ENCODE results near the gene SORCS3. TPM values are rescaled to one million over a fixed set of nuclear protein-coding genes. Genes with fewer than 3 reads are reported as not detected.

SORCS3 gene
- total RNA-seq, 1 donor from 2014 or later = 0.19 TPM

GRCh38 chr10:104881740-104882139, 240.7 kb downstream of the SORCS3 start:
- DNase-seq (no peak), ATAC-seq (ENCODE audit: poor library complexity) (no peak)
- intact Hi-C loops (cut with DNase I) = no loop called here

DNA sequence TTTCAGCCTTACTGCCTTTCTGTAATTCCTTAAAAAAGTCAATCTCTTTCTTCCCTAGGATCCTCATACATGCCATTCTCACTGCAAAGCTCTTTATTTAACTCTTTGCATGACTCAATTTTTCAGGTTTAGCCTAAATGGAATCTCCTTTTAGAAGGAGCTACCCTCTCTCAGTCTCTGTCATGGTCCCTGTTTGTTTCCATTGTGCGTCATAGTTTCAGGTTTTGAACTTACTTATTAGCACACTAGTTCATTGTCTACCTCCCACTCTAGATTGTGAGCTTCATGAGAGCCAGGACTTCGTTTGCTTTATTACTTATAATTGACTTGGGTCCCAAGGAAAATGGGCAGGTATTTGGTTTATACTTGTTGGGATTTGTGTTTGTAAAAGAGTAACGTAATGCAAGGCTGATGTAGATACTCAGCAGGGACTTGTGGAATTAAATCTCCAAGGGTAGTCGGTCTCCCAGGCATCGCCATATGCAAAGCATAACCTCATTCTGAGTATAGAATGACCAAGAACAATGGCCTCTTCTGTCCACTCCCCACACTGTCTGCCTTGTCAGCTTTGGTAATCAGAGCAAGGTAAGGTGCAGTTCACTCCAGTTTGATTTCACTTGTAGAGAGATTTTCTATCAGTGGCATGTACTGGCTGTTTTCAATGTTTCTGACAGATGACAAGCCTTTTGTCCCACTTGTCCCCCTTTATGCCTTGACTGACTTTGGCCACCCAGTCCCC, 252.0 kb downstream of the SORCS3 start:
- intact Hi-C loops (cut with DNase I) = no loop called here
- ATAC-seq (ENCODE audit: poor library complexity) = no peak
- DNase-seq = no peak

DNA sequence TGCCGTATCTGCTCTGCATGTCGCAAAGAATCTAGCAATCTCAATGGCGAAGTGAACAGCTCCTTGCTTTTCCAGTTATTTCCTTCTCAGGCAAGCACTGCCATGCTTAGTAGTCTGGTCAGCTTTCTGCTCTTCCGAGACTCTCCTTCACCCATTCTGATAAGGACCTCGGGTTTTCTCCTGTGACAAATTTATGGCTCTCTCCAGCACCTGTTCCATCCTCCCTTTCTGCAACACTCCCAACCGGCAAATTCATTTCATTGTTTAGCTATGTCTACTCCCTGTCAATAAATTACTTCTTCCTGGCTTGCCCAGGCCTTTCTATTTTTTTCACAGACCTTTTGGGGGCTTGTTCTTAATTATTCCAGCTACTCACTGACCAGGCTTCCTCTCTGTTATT, 252.6 kb downstream of the SORCS3 start:
- intact Hi-C loops (cut with DNase I) = no loop called here
- no peak for DNase-seq

DNA sequence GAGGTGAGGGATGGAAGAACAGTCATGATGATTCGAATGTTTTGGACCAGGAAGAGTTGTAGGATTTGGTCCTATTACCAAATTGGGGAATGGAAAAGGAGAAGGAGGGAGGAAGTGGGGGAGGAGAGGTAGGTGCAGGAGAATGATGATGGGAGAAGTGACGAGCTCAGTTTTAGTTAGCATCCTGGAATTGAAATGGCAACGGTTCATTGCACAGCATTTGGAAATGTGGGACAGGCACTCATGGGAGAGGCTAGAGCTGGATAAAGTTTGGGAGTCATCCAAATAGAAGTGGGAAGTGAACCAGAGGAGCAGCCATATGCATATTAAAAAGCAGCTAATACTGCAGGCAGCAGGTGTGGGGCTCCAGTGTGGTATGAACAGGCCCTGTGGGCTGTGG, 253.6 kb downstream of the SORCS3 start:
- ATAC-seq (ENCODE audit: poor library complexity) (no peak), DNase-seq (no peak)
- intact Hi-C loops (cut with DNase I) = no loop called here

More for the DNA sequence above, 252.6 kb downstream of the SORCS3 start:
- ATAC-seq (ENCODE audit: poor library complexity) = no peak

- DNase-seq (no peak), ATAC-seq (ENCODE audit: poor library complexity) (no peak)
- intact Hi-C loops (cut with DNase I) = no loop called here
Measured at GRCh38 chr10:104895541-104895940, 254.5 kb downstream of the SORCS3 start.

- no peak for DNase-seq
- ATAC-seq (ENCODE audit: poor library complexity) = no peak
Measured at GRCh38 chr10:104895981-104896380, 254.9 kb downstream of the SORCS3 start.

DNA sequence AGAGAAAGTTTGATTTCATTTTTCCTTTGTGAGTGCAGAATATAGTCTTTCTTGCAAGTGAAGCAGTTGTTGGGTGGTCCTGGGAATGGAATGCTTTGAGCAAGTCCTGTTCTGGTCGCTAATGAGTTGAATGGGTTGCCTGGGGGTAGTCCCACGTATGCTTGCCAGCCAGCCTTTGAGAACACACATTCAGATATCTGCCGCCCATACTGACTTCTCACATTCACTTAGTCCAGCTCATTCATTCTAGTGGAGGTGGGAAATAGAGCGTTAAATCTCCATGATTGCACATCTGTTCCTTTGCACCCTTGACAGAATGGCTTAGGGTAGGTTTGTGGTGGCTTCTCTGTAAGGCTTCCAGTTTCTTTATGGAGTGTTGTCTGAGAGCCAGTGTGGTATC, 256.6 kb downstream of the SORCS3 start:
- intact Hi-C loops (cut with DNase I) = no loop called here
- DNase-seq (no peak), ATAC-seq (ENCODE audit: poor library complexity) (no peak)

More at GRCh38 chr10:104895981-104896380, 254.9 kb downstream of the SORCS3 start:
- intact Hi-C loops (cut with DNase I) = no loop called here

DNA sequence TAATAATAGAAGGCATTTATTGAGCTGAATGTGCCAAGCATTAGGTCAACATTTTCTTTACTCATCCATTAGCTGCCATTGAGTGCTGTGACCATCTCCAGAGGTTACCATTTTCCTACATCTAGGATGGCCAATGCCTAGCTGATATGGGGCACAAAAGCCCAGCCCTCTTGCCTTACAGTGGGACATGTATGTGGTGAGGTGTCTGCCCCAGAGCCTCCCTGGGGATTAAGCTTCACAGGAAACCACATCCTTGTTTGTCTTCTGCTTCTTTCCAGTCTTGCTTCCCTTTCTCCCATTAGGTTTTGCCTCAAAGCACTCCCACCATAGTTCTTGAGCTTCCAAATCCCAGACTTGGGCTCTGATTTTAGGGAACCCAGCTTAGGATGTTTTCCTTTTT, 258.7 kb downstream of the SORCS3 start:
- no peak for DNase-seq
- ATAC-seq (ENCODE audit: poor library complexity) = no peak
- intact Hi-C loops (cut with DNase I) = no loop called here

- intact Hi-C loops (cut with DNase I) = no loop called here
- DNase-seq (no peak), ATAC-seq (ENCODE audit: poor library complexity) (no peak)
Measured at GRCh38 chr10:104903433-104903832, 262.3 kb downstream of the SORCS3 start.

- no peak for DNase-seq
- intact Hi-C loops (cut with DNase I) = no loop called here
- ATAC-seq (ENCODE audit: poor library complexity) = no peak
Measured at GRCh38 chr10:104904753-104905323, 263.7 kb downstream of the SORCS3 start.

DNA sequence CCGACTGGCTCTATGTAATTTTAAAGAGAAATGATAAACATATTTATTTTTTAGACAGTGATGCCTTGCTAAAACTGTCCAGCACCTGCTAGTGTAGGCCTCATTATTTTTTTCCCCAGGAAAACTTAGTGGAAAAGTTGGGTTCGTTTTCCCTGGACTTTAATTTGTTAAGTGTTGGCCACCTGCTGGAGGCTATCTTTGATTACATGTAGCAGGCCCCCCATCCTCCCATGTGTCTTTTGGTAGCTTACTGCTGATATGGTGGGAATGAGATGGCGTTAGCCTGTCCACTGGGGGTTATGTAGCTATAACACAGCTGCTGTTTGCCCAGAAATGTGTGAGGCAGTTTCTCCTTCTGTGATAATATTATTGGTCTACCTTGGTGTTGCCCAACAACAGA, 265.0 kb downstream of the SORCS3 start:
- ATAC-seq (ENCODE audit: poor library complexity) = no peak
- intact Hi-C loops (cut with DNase I) = no loop called here
- no peak for DNase-seq

- intact Hi-C loops (cut with DNase I) = no loop called here
- DNase-seq (no peak), ATAC-seq (ENCODE audit: poor library complexity) (no peak)
Measured at GRCh38 chr10:104907521-104907920, 266.4 kb downstream of the SORCS3 start.

DNA sequence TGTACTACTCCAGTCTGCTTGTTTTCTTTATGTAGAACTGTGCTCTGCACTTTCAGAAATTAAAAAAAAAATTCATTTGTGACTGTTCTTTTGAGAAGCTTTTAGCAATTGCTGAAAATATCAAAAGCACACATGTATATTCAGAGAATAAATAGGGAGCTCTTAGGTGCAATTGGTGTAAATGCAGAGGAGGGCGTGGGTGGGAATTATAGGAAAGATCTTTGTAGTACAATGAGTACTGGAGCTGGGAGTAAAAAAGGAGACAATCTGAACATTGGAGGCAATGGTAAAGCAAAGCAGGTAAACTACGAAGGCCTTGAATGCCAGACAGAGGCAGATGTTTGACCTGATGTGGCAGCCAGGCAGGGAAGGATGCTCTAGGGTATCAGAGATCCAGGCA, 267.5 kb downstream of the SORCS3 start:
- intact Hi-C loops (cut with DNase I) = no loop called here
- DNase-seq = no peak
- ATAC-seq (ENCODE audit: poor library complexity) = no peak

GRCh38 chr10:104910712-104911111, 269.6 kb downstream of the SORCS3 start:
- intact Hi-C loops (cut with DNase I) = no loop called here

DNA sequence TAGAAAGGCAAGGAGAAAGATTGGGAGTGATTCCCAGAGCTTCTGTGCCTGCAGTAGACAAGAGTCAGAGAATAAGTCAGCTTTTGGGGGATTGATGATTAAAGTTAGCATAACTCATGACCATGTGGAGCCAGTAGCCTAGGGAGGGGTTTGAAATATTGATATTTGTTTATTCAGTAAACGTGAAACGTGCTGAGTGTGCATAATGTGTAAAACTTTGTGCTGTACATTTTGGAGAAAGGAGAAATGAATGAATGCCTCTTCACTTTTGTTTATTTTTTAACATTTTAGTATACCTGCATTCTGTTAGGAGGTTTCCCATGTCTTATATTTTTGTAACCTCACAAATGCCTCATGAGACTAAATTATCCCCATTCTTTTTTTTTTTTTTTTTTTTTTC, 272.3 kb downstream of the SORCS3 start:
- ATAC-seq (ENCODE audit: poor library complexity) = no peak
- no peak for DNase-seq
- intact Hi-C loops (cut with DNase I) = no loop called here

More at GRCh38 chr10:104910712-104911111, 269.6 kb downstream of the SORCS3 start:
- no peak for DNase-seq
- no peak for ATAC-seq (ENCODE audit: poor library complexity)

DNA sequence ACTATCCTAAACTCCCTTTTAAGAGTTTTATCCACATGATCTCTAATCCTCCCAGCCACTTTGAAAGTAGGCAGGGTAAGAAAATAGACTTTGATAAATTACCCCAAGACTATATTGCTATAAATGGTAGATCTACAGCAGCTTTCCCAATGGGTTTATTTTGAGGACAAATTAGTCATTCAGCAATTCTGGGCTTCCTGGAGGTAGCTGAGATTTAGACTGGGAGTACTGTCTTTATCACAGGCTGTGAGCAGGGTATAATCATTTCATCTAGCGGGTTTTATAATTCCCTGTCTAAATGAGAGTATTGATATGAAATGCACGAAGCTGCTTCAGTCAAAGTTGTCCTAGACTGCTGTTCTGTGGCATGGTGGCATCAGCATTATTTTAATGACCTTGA, 279.4 kb downstream of the SORCS3 start:
- intact Hi-C loops (cut with DNase I) = loop anchor here (5.0 kb wide), 1 partner anchor 278 kb away; the partner anchor contains the start of gene SORCS3
- no peak for ATAC-seq (ENCODE audit: poor library complexity)
- no peak for DNase-seq

- intact Hi-C loops (cut with DNase I) = loop anchor here (5.0 kb wide), 1 partner anchor 279 kb away; the partner anchor contains the start of gene SORCS3
- no peak for ATAC-seq (ENCODE audit: poor library complexity)
- no peak for DNase-seq
Measured at GRCh38 chr10:104921763-104922162, 280.7 kb downstream of the SORCS3 start.

GRCh38 chr10:104922810-104923209, 281.7 kb downstream of the SORCS3 start:
- intact Hi-C loops (cut with DNase I) = loop anchor here (5.0 kb wide), 1 partner anchor 281 kb away; the partner anchor contains the start of gene SORCS3
- ATAC-seq (ENCODE audit: poor library complexity) (no peak), DNase-seq (no peak)

DNA sequence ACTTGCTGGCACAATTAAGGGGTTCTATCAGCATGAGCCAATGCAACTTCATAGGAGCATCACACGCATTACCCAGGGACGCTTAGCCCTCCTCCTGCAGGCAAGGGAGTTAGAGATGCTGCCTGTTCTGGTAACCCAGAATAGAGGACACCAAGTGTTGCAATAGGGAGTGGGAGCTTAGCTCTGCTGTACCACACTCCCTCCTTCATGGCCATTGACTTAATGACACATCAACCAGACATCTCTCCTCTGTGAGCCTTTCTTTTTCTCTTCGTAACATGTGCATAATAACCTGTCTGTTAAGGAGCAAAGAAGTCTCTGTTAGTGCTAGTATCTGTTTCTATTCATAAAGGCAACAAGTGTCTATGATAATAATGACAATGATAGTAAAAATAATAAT, 282.4 kb downstream of the SORCS3 start:
- DNase-seq (no peak), ATAC-seq (ENCODE audit: poor library complexity) (no peak)
- intact Hi-C loops (cut with DNase I) = loop anchor here (5.0 kb wide), 1 partner anchor 281 kb away; the partner anchor contains the start of gene SORCS3

- ATAC-seq (ENCODE audit: poor library complexity) (no peak), DNase-seq (no peak)
- intact Hi-C loops (cut with DNase I) = loop anchor here (5.0 kb wide), 1 partner anchor 282 kb away; the partner anchor contains the start of gene SORCS3
Measured at GRCh38 chr10:104924101-104924795, 283.2 kb downstream of the SORCS3 start.
